Gastrocnemius medialis (tissue), 4 donors: ENCODE data around the gene JMY. TPM values are rescaled to one million over a fixed set of nuclear protein-coding genes. Genes with fewer than 3 reads are reported as not detected.

Experiments
- ATAC-seq, 2 donors: fragments of 150-250 bp; one replicate each; pipeline ENCODE4 v1.9.1; 2016
- DNase-seq, 2 donors: peaks; one replicate each; pipeline ENCODE4 v3.0.0-alpha.2; 2019
- H3K27ac ChIP-seq, 4 donors: fragments of 200-600 bp; sonication (generic); 1 replicate in 1 of 4; 2 replicates in 3 of 4; pipeline ENCODE4 v1.5.1; 2016 to 2018; ENCODE audit warnings: mild to moderate bottlenecking in 2 of 4, moderate library complexity in 1 of 4
- H3K27me3 ChIP-seq, 3 donors: fragments of 200-600 bp; sonication (generic) in 2 of 3; 1 replicate in 1 of 3; 2 replicates in 2 of 3; pipeline versions ENCODE4 v1.5.1 to v1.6.0; 2016 to 2019; ENCODE audit warnings: mild to moderate bottlenecking in 1 of 3, moderate library complexity in 1 of 3
- H3K36me3 ChIP-seq, 2 donors: fragments of 200-600 bp; sonication (generic) in 1 of 2; one replicate each; pipeline ENCODE4 v1.5.1; 2017 to 2018
- H3K4me1 ChIP-seq, 2 donors: fragments of 200-600 bp; sonication (generic) in 1 of 2; one replicate each; pipeline ENCODE4 v1.5.1; 2016 to 2017; ENCODE audit warnings: mild to moderate bottlenecking in 2 of 2
- H3K4me3 ChIP-seq, 4 donors: fragments of 200-600 bp; sonication (generic) in 3 of 4; 1 replicate in 1 of 4; 2 replicates in 3 of 4; pipeline ENCODE4 v1.5.1; 2016 to 2019; ENCODE audit warnings: mild to moderate bottlenecking in 2 of 4
- H3K9me3 ChIP-seq, 3 donors: fragments of 200-600 bp; sonication (generic) in 2 of 3; 1 replicate in 1 of 3; 2 replicates in 2 of 3; pipeline ENCODE4 v1.5.1; 2016 to 2019
- CTCF ChIP-seq, 5 experiments: fragments of 450-650 bp in 3 of 5; fragments of 200-600 bp in 2 of 5; sonication (generic) in 2 of 5; IDR thresholded peaks in 4 of 5; conservative IDR thresholded peaks in 1 of 5; 1 replicate in 4 of 5; 2 replicates in 1 of 5; pipeline ENCODE4 v1.5.1; 2016 to 2019; ENCODE audit warnings: antibody characterized with exemption in 5 of 5, mild to moderate bottlenecking in 3 of 5, moderate library complexity in 3 of 5
- POLR2A ChIP-seq, 2 donors: fragments of 450-650 bp; IDR thresholded peaks; one replicate each; pipeline ENCODE4 v1.6.1; 2017; ENCODE audit warnings: antibody characterized with exemption in 2 of 2, mild to moderate bottlenecking in 2 of 2, moderate library complexity in 2 of 2
- in situ Hi-C, 4 donors: fragments of 200-750 bp; cut with MboI; loops; one replicate each; pipeline versions ENCODE4 v1.15.0 to v1.8.0; 2017; ENCODE audit warnings: low sequenced_read_pairs in 4 of 4
- intact Hi-C: fragments of 100-400 bp; cut with DNase I; formaldehyde crosslinking; loops from one replicate; pipeline ENCODE4 v1.15.1; 2023; ENCODE audit warnings: low total_unique reads
- total RNA-seq, 4 donors: library from RNA; depleted of rRNA; stranded (reverse); fragments of >200 nt; gene quantifications; one replicate each; pipeline versions ENCODE4 v1.1.0 to v1.2.3, GENCODE V29; 2016

The JMY gene
- total RNA-seq, 4 donors from 2014 or later: 11.4 to 26.7 (median 16.8) TPM

DNA sequence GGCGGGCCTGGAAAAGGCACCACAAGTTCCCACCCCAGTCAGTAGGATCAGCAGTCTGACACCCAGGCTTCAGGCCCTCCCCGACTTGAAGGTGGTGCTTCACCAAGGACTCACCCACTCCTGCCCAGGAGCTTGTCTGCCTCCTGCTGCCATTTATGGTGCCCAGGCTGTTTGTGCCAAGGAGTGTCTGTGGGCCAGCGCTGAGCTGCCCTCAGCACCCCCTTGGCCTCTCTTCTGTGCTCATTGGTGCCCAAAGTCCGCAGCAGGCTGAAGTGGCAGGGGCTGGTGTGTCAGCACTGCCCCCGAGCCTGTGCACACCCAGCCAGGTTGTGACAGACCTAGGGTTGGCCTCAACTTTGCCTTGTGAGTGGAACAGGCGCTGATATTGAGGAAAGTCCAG is 23.5 kb downstream of the JMY start:
- no peak for ATAC-seq

GRCh38 chr5:79259810-79260209 is 23.9 kb downstream of the JMY start:
- ATAC-seq: no peak

More for the DNA sequence above, 23.5 kb downstream of the JMY start:
- Histone ChIP-seq H3K4me1 (peaks cover 11 to 18% of the 10 kb centered on the region in 2 donors), H3K9me3 (no peaks in the 10 kb centered on the region), H3K27me3 (no peaks in the 10 kb centered on the region), H3K27ac (no peak overlapping the region), H3K36me3 (no peaks in the 10 kb centered on the region), H3K4me3 (no peak overlapping the region)
- TF ChIP-seq CTCF (IDR thresholded peaks at IDR 0.05 in 4 of 5, conservative IDR thresholded peaks at IDR 0.05 in 1 of 5) (no peak), POLR2A (IDR thresholded peaks at IDR 0.05) (no peak)
- in situ Hi-C loops: no loop called here
- intact Hi-C loops: no loop called here
- no peak for DNase-seq

DNA sequence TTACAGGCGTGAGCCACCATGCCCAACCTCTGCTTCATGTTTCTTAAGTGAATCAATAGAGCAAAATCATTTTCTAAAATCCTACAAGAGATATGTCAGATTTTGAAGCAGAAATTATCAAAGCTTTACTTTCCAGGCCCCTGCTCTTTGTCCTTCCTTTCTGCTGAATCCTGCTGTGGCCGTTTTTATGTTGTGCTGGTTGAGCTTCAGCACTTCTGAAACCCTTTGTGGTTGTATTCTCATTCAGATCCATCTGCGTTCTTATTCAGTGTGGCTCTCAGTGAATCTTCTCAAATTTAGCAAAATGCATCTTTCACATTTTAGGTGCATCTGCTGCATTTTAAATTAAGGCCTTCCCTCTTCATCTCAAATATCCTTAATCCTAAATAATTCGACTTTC is 26.0 kb downstream of the JMY start:
- ATAC-seq: no peak
- DNase-seq: no peak
- peaks cover 11 to 13% of the 10 kb centered on the region in 2 donors for H3K4me1 ChIP-seq
- no peaks in the 10 kb centered on the region for H3K27me3 ChIP-seq
- H3K36me3 ChIP-seq: no peaks in the 10 kb centered on the region
- no peak for TF ChIP-seq POLR2A (IDR thresholded peaks at IDR 0.05)
- intact Hi-C loops (no loop called here), in situ Hi-C loops (no loop called here)
- no peak overlapping the region for H3K27ac ChIP-seq
- no peaks in the 10 kb centered on the region for H3K9me3 ChIP-seq
- no peak overlapping the region for H3K4me3 ChIP-seq

More at GRCh38 chr5:79259810-79260209, 23.9 kb downstream of the JMY start:
- H3K27ac ChIP-seq: no peak overlapping the region
- TF ChIP-seq CTCF (IDR thresholded peaks at IDR 0.05 in 4 of 5, conservative IDR thresholded peaks at IDR 0.05 in 1 of 5): no peak
- in situ Hi-C loops (no loop called here), intact Hi-C loops (no loop called here)
- H3K4me3 ChIP-seq: no peak overlapping the region
- no peaks in the 10 kb centered on the region for H3K9me3 ChIP-seq
- no peaks in the 10 kb centered on the region for H3K27me3 ChIP-seq
- no peak for DNase-seq
- no peaks in the 10 kb centered on the region for H3K36me3 ChIP-seq
- H3K4me1 ChIP-seq: peaks cover 11 to 18% of the 10 kb centered on the region in 2 donors

GRCh38 chr5:79263290-79263689 is 27.4 kb downstream of the JMY start:
- H3K4me1 ChIP-seq: peaks cover 10 to 11% of the 10 kb centered on the region in 2 donors
- DNase-seq: no peak
- H3K27me3 ChIP-seq: no peaks in the 10 kb centered on the region
- H3K27ac ChIP-seq: no peak overlapping the region
- no peak for ATAC-seq
- no peak for TF ChIP-seq POLR2A (IDR thresholded peaks at IDR 0.05)
- no peak for TF ChIP-seq CTCF (IDR thresholded peaks at IDR 0.05 in 4 of 5, conservative IDR thresholded peaks at IDR 0.05 in 1 of 5)
- H3K36me3 ChIP-seq: no peaks in the 10 kb centered on the region
- in situ Hi-C loops (no loop called here), intact Hi-C loops (no loop called here)
- no peak overlapping the region for H3K4me3 ChIP-seq
- no peaks in the 10 kb centered on the region for H3K9me3 ChIP-seq

DNA sequence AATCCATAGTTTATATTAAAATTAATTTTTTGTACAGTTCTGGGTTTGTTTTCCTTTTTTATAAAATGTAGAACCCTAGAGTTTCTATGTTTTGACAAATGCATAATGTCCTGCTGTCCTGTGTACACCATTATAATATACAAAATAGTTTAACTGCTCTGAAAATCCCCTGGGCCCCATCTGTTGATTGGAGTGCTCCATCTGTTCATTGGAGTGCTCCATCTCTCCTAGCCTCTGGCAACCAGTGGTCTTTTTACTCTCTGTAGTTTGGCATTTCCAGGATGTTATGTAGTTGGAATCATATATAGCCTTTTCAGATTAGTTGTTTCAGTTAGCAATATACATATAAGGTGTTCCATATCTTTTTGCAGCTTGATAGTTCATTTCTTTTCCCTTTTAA is 31.2 kb downstream of the JMY start:
- DNase-seq (no peak), ATAC-seq (no peak)
- Histone ChIP-seq H3K27ac (no peak overlapping the region), H3K4me1 (peaks cover 5 to 6% of the 10 kb centered on the region in 2 donors), H3K9me3 (no peaks in the 10 kb centered on the region), H3K36me3 (no peaks in the 10 kb centered on the region), H3K4me3 (no peak overlapping the region), H3K27me3 (no peaks in the 10 kb centered on the region)
- TF ChIP-seq CTCF (IDR thresholded peaks at IDR 0.05 in 4 of 5, conservative IDR thresholded peaks at IDR 0.05 in 1 of 5) (no peak), POLR2A (IDR thresholded peaks at IDR 0.05) (no peak)
- intact Hi-C loops (no loop called here), in situ Hi-C loops (no loop called here)
